Choroid plexus epithelial cell (primary cell): ENCODE results near the gene KCNMA1.

Experiments
- DNase-seq: peaks from one replicate; pipeline ENCODE4 v3.0.0-alpha.2; 2010; ENCODE audit warnings: low read depth
- H3K4me3 ChIP-seq: 2 replicates; pipeline ENCODE4 v1.5.1; 2011; ENCODE audit warnings: low read depth, mild to moderate bottlenecking, control low read depth, low read length, moderate library complexity
- TF ChIP-seq, protein P1 (sequence below): conservative IDR thresholded peaks from 2 replicates; pipeline ENCODE4 v1.5.1; 2011; ENCODE audit warnings: low read depth, mild to moderate bottlenecking, control low read depth, inconsistent platforms, low read length, moderate library complexity

Gene KCNMA1

DNA sequence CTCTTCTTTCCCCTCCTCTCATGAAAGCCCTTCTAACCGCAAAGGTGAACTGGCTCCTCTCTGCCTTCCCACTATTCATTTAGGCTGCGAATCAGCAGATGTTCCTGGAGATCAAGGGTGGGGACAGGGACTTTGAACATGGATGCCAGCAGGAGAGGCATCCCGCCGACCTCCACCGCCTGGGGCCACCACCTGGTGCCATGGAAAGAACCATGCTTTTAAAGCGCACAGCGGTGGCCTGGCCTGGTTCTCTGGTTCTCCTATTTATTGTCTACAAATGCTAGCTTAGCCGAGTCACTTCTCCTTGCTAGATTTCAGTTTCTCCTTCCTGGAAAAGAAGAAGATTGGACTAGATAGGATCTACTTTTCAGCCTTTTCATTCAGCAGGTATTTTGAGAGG is 43.2 kb upstream of the KCNMA1 start:
- no peak overlapping the region for H3K4me3 ChIP-seq
- TF ChIP-seq, protein P1, sequence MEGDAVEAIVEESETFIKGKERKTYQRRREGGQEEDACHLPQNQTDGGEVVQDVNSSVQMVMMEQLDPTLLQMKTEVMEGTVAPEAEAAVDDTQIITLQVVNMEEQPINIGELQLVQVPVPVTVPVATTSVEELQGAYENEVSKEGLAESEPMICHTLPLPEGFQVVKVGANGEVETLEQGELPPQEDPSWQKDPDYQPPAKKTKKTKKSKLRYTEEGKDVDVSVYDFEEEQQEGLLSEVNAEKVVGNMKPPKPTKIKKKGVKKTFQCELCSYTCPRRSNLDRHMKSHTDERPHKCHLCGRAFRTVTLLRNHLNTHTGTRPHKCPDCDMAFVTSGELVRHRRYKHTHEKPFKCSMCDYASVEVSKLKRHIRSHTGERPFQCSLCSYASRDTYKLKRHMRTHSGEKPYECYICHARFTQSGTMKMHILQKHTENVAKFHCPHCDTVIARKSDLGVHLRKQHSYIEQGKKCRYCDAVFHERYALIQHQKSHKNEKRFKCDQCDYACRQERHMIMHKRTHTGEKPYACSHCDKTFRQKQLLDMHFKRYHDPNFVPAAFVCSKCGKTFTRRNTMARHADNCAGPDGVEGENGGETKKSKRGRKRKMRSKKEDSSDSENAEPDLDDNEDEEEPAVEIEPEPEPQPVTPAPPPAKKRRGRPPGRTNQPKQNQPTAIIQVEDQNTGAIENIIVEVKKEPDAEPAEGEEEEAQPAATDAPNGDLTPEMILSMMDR, result no peak
- DNase-seq, result no peak

DNA sequence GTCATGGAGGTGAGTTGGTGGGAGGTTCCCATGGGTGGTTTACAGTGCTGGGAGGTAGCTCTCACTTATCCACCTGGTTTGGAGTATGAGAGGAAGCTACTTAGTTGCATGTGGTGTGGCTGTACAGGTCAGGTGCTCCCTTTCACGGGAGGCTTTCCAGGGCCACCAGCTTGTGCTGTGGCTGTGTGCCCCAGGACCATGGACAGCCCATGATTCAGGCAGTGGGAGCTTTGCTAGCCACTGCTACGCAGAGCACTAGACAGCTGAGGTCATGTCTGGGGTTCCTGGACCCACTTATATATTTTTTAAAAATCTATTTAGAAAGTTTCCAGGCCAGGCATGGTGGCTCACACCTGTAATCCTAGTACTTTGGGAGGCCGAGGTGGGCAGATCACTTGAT is 42.5 kb upstream of the KCNMA1 start:
- no peak for DNase-seq
- no peak overlapping the region for H3K4me3 ChIP-seq
- TF ChIP-seq, protein P1, result no peak

DNA sequence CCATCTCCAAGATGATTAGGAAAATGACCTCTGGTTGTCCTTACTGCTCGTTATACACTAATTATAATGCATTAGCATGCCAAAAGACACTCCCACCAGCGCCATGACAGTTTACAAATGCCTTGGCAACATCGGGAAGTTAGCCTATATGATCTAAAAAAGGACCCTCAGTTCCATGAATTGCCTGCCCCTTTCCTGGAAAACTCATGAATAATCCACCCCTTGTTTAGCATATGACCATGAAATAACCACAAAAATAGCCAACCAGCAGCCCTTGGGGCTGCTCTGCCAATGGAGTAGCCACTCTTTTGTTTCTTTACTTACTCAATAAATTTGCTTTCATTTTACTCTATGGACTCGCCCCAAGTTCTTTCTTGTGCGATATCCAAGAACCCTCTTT is 41.6 kb upstream of the KCNMA1 start:
- no peak for DNase-seq
- TF ChIP-seq, protein P1, result no peak

DNA sequence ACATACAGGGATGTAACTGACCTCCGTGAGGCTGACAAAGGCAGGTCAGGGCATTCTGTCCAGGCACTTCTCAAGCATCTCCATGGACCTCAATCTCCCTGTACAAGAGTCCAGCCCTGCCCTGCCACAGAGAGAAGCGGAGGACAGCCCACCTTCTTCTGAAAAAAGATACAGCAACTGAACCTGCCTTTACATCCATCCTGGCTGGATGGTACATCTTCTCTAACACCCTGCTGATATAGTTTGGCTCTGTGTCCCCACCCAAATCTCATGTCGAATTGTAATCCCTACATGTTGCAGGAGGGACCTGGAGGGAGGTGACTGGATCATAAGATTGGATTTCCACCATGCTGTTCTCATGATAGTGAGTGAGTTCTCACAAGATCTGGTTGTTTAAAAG is 40.5 kb upstream of the KCNMA1 start:
- H3K4me3 ChIP-seq, result no peak overlapping the region
- TF ChIP-seq, protein P1, result no peak
- DNase-seq, result no peak

More for the DNA sequence above, 41.6 kb upstream of the KCNMA1 start:
- no peak overlapping the region for H3K4me3 ChIP-seq

DNA sequence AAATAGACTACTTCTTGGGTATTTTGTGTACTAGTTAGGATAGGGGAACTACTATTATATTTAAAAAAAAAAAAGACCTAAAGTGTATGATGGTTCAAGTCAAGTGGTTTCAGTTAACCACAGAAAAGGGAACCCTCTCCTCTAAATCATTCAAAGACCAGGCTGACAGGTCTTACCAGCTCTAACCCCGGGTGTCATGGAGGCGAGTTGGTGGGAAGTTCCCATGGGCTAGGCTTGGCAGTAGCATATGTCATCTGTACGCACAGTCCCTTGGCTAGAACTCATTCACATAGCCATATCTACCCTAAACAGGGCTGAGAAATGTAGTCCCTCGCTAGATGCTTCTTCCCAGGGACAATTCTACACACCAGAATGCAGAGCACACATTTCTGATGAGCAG is 37.7 kb upstream of the KCNMA1 start:
- no peak overlapping the region for H3K4me3 ChIP-seq
- no peak for DNase-seq
- TF ChIP-seq, protein P1, result no peak

DNA sequence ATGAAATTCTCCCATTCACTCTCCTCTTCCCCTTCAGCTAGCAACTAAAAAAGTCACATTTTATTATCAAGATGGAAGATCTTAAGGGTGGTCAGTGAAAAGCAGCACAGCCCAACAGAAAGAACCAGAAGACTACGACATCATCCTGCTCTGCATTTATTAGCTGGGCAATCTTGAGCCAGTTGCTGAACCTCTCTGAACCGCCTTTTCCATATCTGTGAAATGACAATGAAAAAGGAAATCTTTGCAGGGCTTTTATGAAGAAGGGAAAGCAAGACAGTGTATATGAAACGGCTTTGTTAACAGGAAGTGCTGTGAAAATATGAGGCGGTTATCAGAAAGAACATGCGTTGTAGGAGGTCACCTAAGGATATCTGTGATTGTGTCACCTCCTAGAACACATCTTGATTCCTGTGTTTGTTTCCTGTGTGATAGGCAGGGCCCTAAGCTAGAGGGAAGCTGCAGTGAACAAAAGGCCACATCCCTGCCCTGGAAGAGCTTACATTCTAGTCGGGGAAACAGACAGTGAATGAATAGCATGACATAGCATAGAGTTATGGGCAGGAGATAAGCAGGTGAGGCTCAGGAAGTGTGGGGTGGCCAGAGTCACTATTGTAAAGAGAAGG is 36.0 kb upstream of the KCNMA1 start:
- DNase-seq, result no peak
- no peak overlapping the region for H3K4me3 ChIP-seq
- TF ChIP-seq, protein P1, result no peak

DNA sequence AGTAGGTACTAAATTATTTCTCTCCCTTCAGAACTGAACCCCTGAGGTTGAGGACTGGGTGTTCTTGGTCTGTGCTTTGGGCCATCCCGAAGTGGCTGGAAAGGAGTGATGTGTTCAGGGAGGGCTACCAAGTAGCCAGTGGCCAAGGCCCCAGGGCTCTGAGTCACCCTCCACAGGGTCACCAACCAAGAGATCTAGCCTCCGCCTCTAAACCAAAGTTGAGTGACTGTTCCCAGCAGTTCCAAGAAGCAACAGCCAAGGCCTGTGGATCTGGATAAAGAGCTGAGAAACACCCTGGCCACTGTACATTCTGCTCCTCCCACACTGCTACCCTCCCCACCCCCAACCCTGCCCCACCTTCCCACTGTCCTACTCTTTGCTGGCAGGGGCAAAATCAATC is 35.5 kb upstream of the KCNMA1 start:
- no peak for DNase-seq
- no peak overlapping the region for H3K4me3 ChIP-seq
- TF ChIP-seq, protein P1, result no peak
